ENCODE data around the gene SELENOP. TPM values are rescaled to one million over a fixed set of nuclear protein-coding genes. Genes with fewer than 3 reads are reported as not detected.
"Not testable (repeated sequence)": the region's sequence is repeated elsewhere in the genome, so short reads cannot be mapped to it uniquely, and the experiment has no call there.

SELENOP gene
- total and polyA plus RNA-seq, 9 donors = 339 to 764 (median 590) TPM

DNA sequence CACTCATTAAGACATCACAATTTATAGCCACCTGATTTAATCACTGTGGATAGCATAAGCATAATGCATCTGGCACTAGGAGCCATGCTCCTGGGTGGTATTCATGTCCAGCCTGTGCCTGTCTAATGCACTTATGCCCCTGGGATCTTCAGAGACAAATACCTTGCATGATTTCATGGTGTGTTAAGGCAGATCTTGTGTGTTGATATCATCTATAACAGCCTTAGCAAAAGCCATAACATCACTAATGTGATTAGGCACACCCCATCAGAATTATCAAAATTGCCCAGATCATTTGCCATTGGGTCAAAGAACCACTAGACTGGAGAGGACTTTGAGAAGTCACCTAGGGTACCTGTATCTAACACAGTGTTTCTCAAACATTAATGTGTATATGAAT lies 43.7 kb upstream of the SELENOP start:
- no peaks in the 10 kb centered on the region for H3K27me3 ChIP-seq
- no peaks in the 10 kb centered on the region for H3K36me3 ChIP-seq
- intact Hi-C loops (cut with DNase I) = no loop called here
- H3K4me3 ChIP-seq = no peak overlapping the region
- peaks cover 4% of the 10 kb centered on the region for H3K4me1 ChIP-seq (ENCODE audit: insufficient read depth)
- TF ChIP-seq EP300 (IDR thresholded peaks at IDR 0.05) (no peak), POLR2A (IDR thresholded peaks at IDR 0.05) (no peak)
- TF ChIP-seq, protein P1, sequence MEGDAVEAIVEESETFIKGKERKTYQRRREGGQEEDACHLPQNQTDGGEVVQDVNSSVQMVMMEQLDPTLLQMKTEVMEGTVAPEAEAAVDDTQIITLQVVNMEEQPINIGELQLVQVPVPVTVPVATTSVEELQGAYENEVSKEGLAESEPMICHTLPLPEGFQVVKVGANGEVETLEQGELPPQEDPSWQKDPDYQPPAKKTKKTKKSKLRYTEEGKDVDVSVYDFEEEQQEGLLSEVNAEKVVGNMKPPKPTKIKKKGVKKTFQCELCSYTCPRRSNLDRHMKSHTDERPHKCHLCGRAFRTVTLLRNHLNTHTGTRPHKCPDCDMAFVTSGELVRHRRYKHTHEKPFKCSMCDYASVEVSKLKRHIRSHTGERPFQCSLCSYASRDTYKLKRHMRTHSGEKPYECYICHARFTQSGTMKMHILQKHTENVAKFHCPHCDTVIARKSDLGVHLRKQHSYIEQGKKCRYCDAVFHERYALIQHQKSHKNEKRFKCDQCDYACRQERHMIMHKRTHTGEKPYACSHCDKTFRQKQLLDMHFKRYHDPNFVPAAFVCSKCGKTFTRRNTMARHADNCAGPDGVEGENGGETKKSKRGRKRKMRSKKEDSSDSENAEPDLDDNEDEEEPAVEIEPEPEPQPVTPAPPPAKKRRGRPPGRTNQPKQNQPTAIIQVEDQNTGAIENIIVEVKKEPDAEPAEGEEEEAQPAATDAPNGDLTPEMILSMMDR (IDR thresholded peaks at IDR 0.05) = no peak
- no peak overlapping the region for H3K27ac ChIP-seq
- H3K9me3 ChIP-seq = no peaks in the 10 kb centered on the region
- DNase-seq = no peak

DNA sequence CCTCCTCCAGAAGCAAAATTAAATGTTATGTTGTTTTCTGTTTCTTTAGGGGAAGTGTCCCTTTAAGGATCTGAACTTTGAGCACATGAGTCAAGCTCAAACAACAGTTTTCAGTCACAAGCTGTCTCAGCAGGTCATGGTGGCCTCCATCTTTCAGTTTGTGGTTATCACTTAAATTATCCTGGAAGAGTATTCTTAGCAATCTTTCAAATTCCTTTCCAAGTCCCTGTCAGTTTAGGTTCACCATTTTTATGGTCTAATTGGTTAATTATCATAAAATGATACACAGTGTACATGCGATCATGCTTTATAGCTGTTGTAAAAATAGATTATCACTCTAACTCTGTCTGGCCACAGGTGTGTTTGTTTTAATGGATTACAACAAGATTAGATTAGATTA lies 43.1 kb upstream of the SELENOP start:
- H3K4me1 ChIP-seq (ENCODE audit: insufficient read depth) = peaks cover 4% of the 10 kb centered on the region
- H3K36me3 ChIP-seq = no peaks in the 10 kb centered on the region
- 74 to 87% (median 83%) methylated on average over 1 of the region's 1 CpG for WGBS, 3 donors
- H3K9me3 ChIP-seq = no peaks in the 10 kb centered on the region
- H3K27ac ChIP-seq = no peak overlapping the region
- TF ChIP-seq POLR2A (IDR thresholded peaks at IDR 0.05) (no peak), EP300 (IDR thresholded peaks at IDR 0.05) (no peak)
- TF ChIP-seq, protein P1 (IDR thresholded peaks at IDR 0.05) = no peak
- no peak for DNase-seq
- no peak overlapping the region for H3K4me3 ChIP-seq
- intact Hi-C loops (cut with DNase I) = no loop called here
- H3K27me3 ChIP-seq = no peaks in the 10 kb centered on the region

DNA sequence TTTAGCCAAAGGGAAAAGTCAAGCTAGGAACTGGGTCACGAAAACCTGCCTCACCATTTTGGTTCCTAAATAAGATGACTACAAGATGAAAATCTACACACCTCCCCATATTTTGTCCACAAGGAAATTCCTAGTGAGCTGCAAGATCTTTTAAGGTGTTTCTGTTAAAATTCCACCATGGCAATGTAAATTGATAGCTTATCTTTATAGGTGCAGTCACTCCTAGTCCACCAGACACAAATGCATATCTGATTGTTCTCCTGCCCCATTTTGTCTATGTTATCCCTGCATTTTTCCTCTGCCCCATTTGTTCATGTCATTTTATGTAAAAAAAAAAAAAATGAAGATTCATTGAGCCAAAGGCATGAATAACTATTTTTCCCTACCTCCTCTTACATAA lies 41.1 kb upstream of the SELENOP start:
- Histone ChIP-seq H3K27ac (no peak overlapping the region), H3K4me1 (ENCODE audit: insufficient read depth) (no peaks in the 10 kb centered on the region), H3K27me3 (no peaks in the 10 kb centered on the region), H3K36me3 (no peaks in the 10 kb centered on the region), H3K9me3 (no peaks in the 10 kb centered on the region), H3K4me3 (no peak overlapping the region)
- no peak for TF ChIP-seq EP300 (IDR thresholded peaks at IDR 0.05)
- TF ChIP-seq POLR2A (IDR thresholded peaks at IDR 0.05) = no peak
- TF ChIP-seq, protein P1 (IDR thresholded peaks at IDR 0.05) = no peak
- WGBS, 3 donors = 97 to 98% (median 98%) methylated on average over 1 of the region's 1 CpG
- no peak for DNase-seq
- intact Hi-C loops (cut with DNase I) = no loop called here

DNA sequence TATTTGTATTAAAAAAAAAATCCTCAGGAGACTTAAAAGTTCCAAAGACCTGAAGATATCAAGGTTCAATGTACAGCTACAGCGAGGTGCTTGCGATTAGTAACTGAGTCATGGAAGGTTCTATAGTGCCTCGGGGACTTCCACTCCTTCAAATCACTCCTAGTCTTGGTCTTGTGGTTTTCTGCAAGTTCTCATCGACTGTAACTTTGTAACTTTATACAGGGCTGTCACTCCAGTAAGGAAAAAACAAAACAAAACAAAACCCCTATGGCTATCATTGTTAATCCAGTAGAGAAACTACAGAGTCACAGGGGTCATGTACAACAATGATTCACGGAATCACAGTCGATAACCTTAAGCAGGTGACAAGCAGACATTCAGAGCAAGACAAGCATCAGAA lies 39.8 kb upstream of the SELENOP start:
- 73 to 91% (median 87%) methylated on average over 6 of the region's 6 CpGs for WGBS, 3 donors
- Histone ChIP-seq H3K27me3 (no peaks in the 10 kb centered on the region), H3K27ac (no peak overlapping the region), H3K4me1 (ENCODE audit: insufficient read depth) (no peaks in the 10 kb centered on the region), H3K36me3 (no peaks in the 10 kb centered on the region), H3K4me3 (no peak overlapping the region), H3K9me3 (no peaks in the 10 kb centered on the region)
- intact Hi-C loops (cut with DNase I) = no loop called here
- TF ChIP-seq, protein P1 (IDR thresholded peaks at IDR 0.05) = no peak
- TF ChIP-seq EP300 (IDR thresholded peaks at IDR 0.05) (no peak), POLR2A (IDR thresholded peaks at IDR 0.05) (no peak)
- DNase-seq = no peak

DNA sequence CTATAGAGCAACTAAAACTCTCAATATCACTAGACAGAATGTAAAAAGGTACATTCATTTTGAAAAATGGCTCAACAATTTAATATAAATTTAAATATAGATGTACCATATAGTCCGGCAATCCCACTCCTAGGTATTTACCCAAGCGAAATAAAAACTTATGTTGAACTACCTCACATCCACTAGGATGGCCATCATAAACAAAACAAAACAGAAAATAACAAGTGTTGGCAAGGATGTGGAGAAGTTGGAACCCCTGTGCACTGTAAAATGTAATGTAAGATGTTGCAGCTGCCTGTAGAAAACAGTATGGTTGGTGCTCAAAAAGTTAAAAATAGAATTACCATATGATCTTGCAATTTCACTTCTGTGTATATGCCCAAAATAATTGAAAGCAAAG lies 36.9 kb upstream of the SELENOP start:
- no peaks in the 10 kb centered on the region for H3K4me1 ChIP-seq (ENCODE audit: insufficient read depth)
- H3K4me3 ChIP-seq = no peak overlapping the region
- H3K27me3 ChIP-seq = no peaks in the 10 kb centered on the region
- TF ChIP-seq, protein P1 (IDR thresholded peaks at IDR 0.05) = no peak
- no peak for TF ChIP-seq EP300 (IDR thresholded peaks at IDR 0.05)
- no peak for TF ChIP-seq POLR2A (IDR thresholded peaks at IDR 0.05)
- no peaks in the 10 kb centered on the region for H3K36me3 ChIP-seq
- 96 to 99% (median 99%) methylated on average over 2 of the region's 2 CpGs for WGBS, 3 donors
- H3K27ac ChIP-seq = no peak overlapping the region
- intact Hi-C loops (cut with DNase I) = no loop called here
- H3K9me3 ChIP-seq = no peaks in the 10 kb centered on the region
- DNase-seq = no peak

DNA sequence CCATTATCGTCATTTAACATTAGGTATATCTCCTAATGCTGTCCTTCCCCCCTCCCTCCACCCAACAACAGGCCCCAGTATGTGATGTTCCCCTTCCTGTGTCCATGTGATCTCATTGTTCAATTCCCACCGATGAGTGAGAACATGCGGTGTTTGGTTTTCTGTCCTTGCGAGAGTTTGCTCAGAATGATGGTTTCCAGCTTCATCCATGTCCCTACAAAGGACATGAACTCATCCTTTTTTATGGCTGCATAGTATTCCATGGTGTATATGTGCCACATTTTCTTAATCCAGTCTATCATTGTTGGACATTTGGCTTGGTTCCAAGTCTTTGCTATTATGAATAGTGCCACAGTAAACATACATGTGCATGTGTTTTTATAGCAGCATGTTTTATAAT lies 32.7 kb upstream of the SELENOP start:
- H3K4me3 ChIP-seq; DNase-seq; H3K36me3 ChIP-seq; H3K4me1 ChIP-seq (ENCODE audit: insufficient read depth); H3K27ac ChIP-seq; H3K27me3 ChIP-seq; H3K9me3 ChIP-seq; intact Hi-C loops (cut with DNase I): not testable (repeated sequence)
- WGBS, 3 donors = 91 to 98% (median 98%) methylated on average over 4 of the region's 4 CpGs

All from ovary (tissue), 9 donors.